Measurements from ENCODE around the gene BSG.

Gene BSG

GRCh38 chr19:593505-593904, 21.1 kb downstream of the BSG start:
- TF ChIP-seq CTCF (IDR thresholded peaks at IDR 0.05): no peak

GRCh38 chr19:594265-594870, 22.0 kb downstream of the BSG start:
- no peak for TF ChIP-seq CTCF (IDR thresholded peaks at IDR 0.05)

GRCh38 chr19:595326-596262, 23.2 kb downstream of the BSG start:
- TF ChIP-seq CTCF (IDR thresholded peaks at IDR 0.05): no peak

GRCh38 chr19:596263-596655, 23.9 kb downstream of the BSG start:
- no peak for TF ChIP-seq CTCF (IDR thresholded peaks at IDR 0.05)

- no peak for TF ChIP-seq CTCF (IDR thresholded peaks at IDR 0.05)
Measured at GRCh38 chr19:597406-598315, 25.3 kb downstream of the BSG start.

GRCh38 chr19:601310-601709, 28.9 kb downstream of the BSG start:
- no peak for TF ChIP-seq CTCF (IDR thresholded peaks at IDR 0.05)

GRCh38 chr19:601790-602189, 29.4 kb downstream of the BSG start:
- TF ChIP-seq CTCF (IDR thresholded peaks at IDR 0.05): no peak
